Immature natural killer cell (primary cell): ENCODE results near the gene KCTD8. TPM values are rescaled to one million over a fixed set of nuclear protein-coding genes. Genes with fewer than 3 reads are reported as not detected.
"Not testable (repeated sequence)": the region's sequence is repeated elsewhere in the genome, so short reads cannot be mapped to it uniquely, and the experiment has no call there.

ENCODE experiments used
- DNase-seq, 3 donors: peaks; one replicate each; pipeline ENCODE4 v3.0.0; 2022; ENCODE audit warnings: mixed read lengths in 1 of 3
- H3K27ac Mint-ChIP-seq, 6 donors: one replicate each; pipeline ENCODE4 v1.8.0; 2020; ENCODE audit warnings: mixed read lengths in 6 of 6, mild to moderate bottlenecking in 5 of 6, inconsistent platforms in 4 of 6, moderate library complexity in 3 of 6
- H3K27me3 Mint-ChIP-seq, 3 donors: one replicate each; pipeline ENCODE4 v1.8.0; 2020 to 2021; ENCODE audit warnings: low read depth in 3 of 3, mild to moderate bottlenecking in 3 of 3, mixed read lengths in 3 of 3, moderate library complexity in 3 of 3, inconsistent platforms in 1 of 3
- H3K36me3 Mint-ChIP-seq, 3 donors: one replicate each; pipeline ENCODE4 v1.8.0; 2020; ENCODE audit warnings: mixed read lengths in 3 of 3, inconsistent platforms in 2 of 3, mild to moderate bottlenecking in 2 of 3
- H3K4me1 Mint-ChIP-seq, 2 donors: one replicate each; pipeline ENCODE4 v1.8.0; 2020; ENCODE audit warnings: inconsistent platforms in 2 of 2, mild to moderate bottlenecking in 2 of 2, mixed read lengths in 2 of 2, moderate library complexity in 1 of 2
- H3K4me3 Mint-ChIP-seq, 5 donors: one replicate each; pipeline ENCODE4 v1.8.0; 2020; ENCODE audit warnings: mild to moderate bottlenecking in 5 of 5, mixed read lengths in 5 of 5, inconsistent platforms in 3 of 5, moderate library complexity in 3 of 5
- H3K9me3 Mint-ChIP-seq, 6 donors: one replicate each; pipeline ENCODE4 v1.8.0; 2020; ENCODE audit warnings: mild to moderate bottlenecking in 6 of 6, mixed read lengths in 6 of 6, inconsistent platforms in 4 of 6, moderate library complexity in 3 of 6
- polyA plus RNA-seq, 3 donors: library from polyadenylated mRNA; unstranded; fragments of 300-500 nt; fragmentation: Illumina TruSeq; gene quantifications; one replicate each; pipeline ENCODE4 v1.2.3, GENCODE V29; 2021

Gene KCTD8
- polyA plus RNA-seq, 3 donors from 2014 or later, result not detected

- Mint-ChIP-seq H3K4me3 (no peak overlapping the region), H3K9me3 (peaks cover 11 to 44% (median 16%) of the 10 kb centered on the region in 6 donors), H3K27me3 (peaks cover 0 to 2% (median 1%) of the 10 kb centered on the region in 3 donors), H3K27ac (no peak overlapping the region), H3K36me3 (peaks cover 0 to 4% (median 0%) of the 10 kb centered on the region in 3 donors), H3K4me1 (no peaks in the 10 kb centered on the region)
- no peak for DNase-seq
Measured at GRCh38 chr4:44257461-44257860, 191.1 kb downstream of the KCTD8 start.

- DNase-seq, result no peak
Measured at GRCh38 chr4:44256414-44256813, 192.2 kb downstream of the KCTD8 start.

GRCh38 chr4:44237643-44238042 lies 211.0 kb downstream of the KCTD8 start:
- Mint-ChIP-seq H3K4me3 (no peak overlapping the region), H3K9me3 (peaks cover 2 to 44% (median 21%) of the 10 kb centered on the region in 6 donors), H3K36me3 (no peaks in the 10 kb centered on the region), H3K27me3 (no peaks in the 10 kb centered on the region), H3K4me1 (no peaks in the 10 kb centered on the region), H3K27ac (no peak overlapping the region)
- DNase-seq, result no peak

More at GRCh38 chr4:44256414-44256813, 192.2 kb downstream of the KCTD8 start:
- Mint-ChIP-seq H3K4me3 (no peak overlapping the region), H3K9me3 (peaks cover 7 to 36% (median 17%) of the 10 kb centered on the region in 6 donors), H3K27me3 (peaks cover 0 to 2% (median 1%) of the 10 kb centered on the region in 3 donors), H3K27ac (no peak overlapping the region), H3K36me3 (peaks cover 0 to 4% (median 0%) of the 10 kb centered on the region in 3 donors), H3K4me1 (no peaks in the 10 kb centered on the region)

- no peak for DNase-seq
- Mint-ChIP-seq H3K27me3 (peaks cover 0 to 1% (median 0%) of the 10 kb centered on the region in 3 donors), H3K4me3 (no peak overlapping the region), H3K4me1 (no peaks in the 10 kb centered on the region), H3K9me3 (peaks cover 8 to 46% (median 24%) of the 10 kb centered on the region in 6 donors), H3K36me3 (no peaks in the 10 kb centered on the region), H3K27ac (no peak overlapping the region)
Measured at GRCh38 chr4:44235897-44236296, 212.7 kb downstream of the KCTD8 start.

GRCh38 chr4:44232262-44232661 lies 216.3 kb downstream of the KCTD8 start:
- H3K4me3 Mint-ChIP-seq, result no peak overlapping the region
- H3K27ac Mint-ChIP-seq, result no peak overlapping the region
- no peak for DNase-seq
- no peaks in the 10 kb centered on the region for H3K36me3 Mint-ChIP-seq
- H3K4me1 Mint-ChIP-seq, result no peaks in the 10 kb centered on the region
- peaks cover 0 to 2% (median 0%) of the 10 kb centered on the region in 3 donors for H3K27me3 Mint-ChIP-seq
- peaks cover 4 to 39% (median 15%) of the 10 kb centered on the region in 6 donors for H3K9me3 Mint-ChIP-seq

- Mint-ChIP-seq H3K4me3 (no peak overlapping the region), H3K36me3 (no peaks in the 10 kb centered on the region), H3K27ac (no peak overlapping the region), H3K4me1 (no peaks in the 10 kb centered on the region), H3K9me3 (peaks cover 5 to 28% (median 15%) of the 10 kb centered on the region in 6 donors), H3K27me3 (peaks cover 0 to 2% (median 0%) of the 10 kb centered on the region in 3 donors)
- DNase-seq, result no peak
Measured at GRCh38 chr4:44231006-44231405, 217.6 kb downstream of the KCTD8 start.

- H3K4me3 Mint-ChIP-seq, result no peak overlapping the region
- peaks cover 0 to 2% (median 0%) of the 10 kb centered on the region in 3 donors for H3K27me3 Mint-ChIP-seq
- H3K36me3 Mint-ChIP-seq, result no peaks in the 10 kb centered on the region
- no peaks in the 10 kb centered on the region for H3K4me1 Mint-ChIP-seq
- DNase-seq, result no peak
- H3K27ac Mint-ChIP-seq, result no peak overlapping the region
- peaks cover 5 to 23% (median 12%) of the 10 kb centered on the region in 6 donors for H3K9me3 Mint-ChIP-seq
Measured at GRCh38 chr4:44228326-44228725, 220.3 kb downstream of the KCTD8 start.

GRCh38 chr4:44221407-44221806 lies 227.2 kb downstream of the KCTD8 start:
- no peak for DNase-seq
- Mint-ChIP-seq H3K27me3 (peaks cover 0 to 2% (median 0%) of the 10 kb centered on the region in 3 donors), H3K27ac (no peak overlapping the region), H3K4me1 (no peaks in the 10 kb centered on the region), H3K36me3 (peaks cover 0 to 3% (median 0%) of the 10 kb centered on the region in 3 donors), H3K4me3 (no peak overlapping the region), H3K9me3 (peaks cover 4 to 19% (median 14%) of the 10 kb centered on the region in 6 donors)

- Mint-ChIP-seq H3K9me3 (peaks cover 0 to 22% (median 12%) of the 10 kb centered on the region in 6 donors), H3K27me3 (no peaks in the 10 kb centered on the region), H3K27ac (no peak overlapping the region), H3K4me1 (no peaks in the 10 kb centered on the region), H3K4me3 (no peak overlapping the region), H3K36me3 (no peaks in the 10 kb centered on the region)
- DNase-seq, result no peak
Measured at GRCh38 chr4:44210750-44211149, 237.9 kb downstream of the KCTD8 start.

GRCh38 chr4:44196796-44197195 lies 251.8 kb downstream of the KCTD8 start:
- Mint-ChIP-seq H3K4me3 (no peak overlapping the region), H3K9me3 (peaks cover 3 to 63% (median 17%) of the 10 kb centered on the region in 6 donors), H3K36me3 (no peaks in the 10 kb centered on the region), H3K4me1 (no peaks in the 10 kb centered on the region), H3K27me3 (no peaks in the 10 kb centered on the region), H3K27ac (no peak overlapping the region)
- DNase-seq, result no peak

- no peak for DNase-seq
- H3K27ac Mint-ChIP-seq, result no peak overlapping the region
- no peaks in the 10 kb centered on the region for H3K4me1 Mint-ChIP-seq
- peaks cover 7 to 49% (median 14%) of the 10 kb centered on the region in 6 donors for H3K9me3 Mint-ChIP-seq
- H3K27me3 Mint-ChIP-seq, result no peaks in the 10 kb centered on the region
- H3K36me3 Mint-ChIP-seq, result no peaks in the 10 kb centered on the region
- H3K4me3 Mint-ChIP-seq, result no peak overlapping the region
Measured at GRCh38 chr4:44194365-44194764, 254.2 kb downstream of the KCTD8 start.

- Mint-ChIP-seq H3K27ac (no peak overlapping the region), H3K27me3 (peaks cover 0 to 3% (median 0%) of the 10 kb centered on the region in 3 donors), H3K4me3 (no peak overlapping the region), H3K36me3 (no peaks in the 10 kb centered on the region), H3K9me3 (peaks cover 10 to 46% (median 16%) of the 10 kb centered on the region in 6 donors), H3K4me1 (no peaks in the 10 kb centered on the region)
- no peak for DNase-seq
Measured at GRCh38 chr4:44186850-44187246, 261.8 kb downstream of the KCTD8 start.

- Mint-ChIP-seq H3K9me3 (peaks cover 10 to 44% (median 15%) of the 10 kb centered on the region in 6 donors), H3K27ac (no peak overlapping the region), H3K27me3 (peaks cover 0 to 3% (median 0%) of the 10 kb centered on the region in 3 donors), H3K4me3 (no peak overlapping the region), H3K36me3 (no peaks in the 10 kb centered on the region), H3K4me1 (no peaks in the 10 kb centered on the region)
- no peak for DNase-seq
Measured at GRCh38 chr4:44186096-44186849, 262.3 kb downstream of the KCTD8 start.

GRCh38 chr4:44181491-44182349 lies 266.9 kb downstream of the KCTD8 start:
- not testable (repeated sequence) for H3K4me3 Mint-ChIP-seq, H3K36me3 Mint-ChIP-seq, H3K27me3 Mint-ChIP-seq, H3K27ac Mint-ChIP-seq, DNase-seq, H3K4me1 Mint-ChIP-seq
- peaks cover 8 to 35% (median 19%) of the 10 kb centered on the region in 6 donors for H3K9me3 Mint-ChIP-seq
